Body of pancreas (tissue), 4 donors: Measurements from ENCODE around the gene NEB. TPM values are rescaled to one million over a fixed set of nuclear protein-coding genes. Genes with fewer than 3 reads are reported as not detected.
"Not testable (repeated sequence)": the region's sequence is repeated elsewhere in the genome, so short reads cannot be mapped to it uniquely, and the experiment has no call there.

Experiments
- ATAC-seq: fragments of 150-250 bp; one replicate; pipeline ENCODE4 v1.9.1; 2016
- DNase-seq, 4 donors: peaks; one replicate each; pipeline ENCODE4 v3.0.0-alpha.2; 2019
- H3K27ac ChIP-seq, 4 donors: fragments of 200-600 bp; sonication (generic); 1 replicate in 3 of 4; 2 replicates in 1 of 4; pipeline versions ENCODE4 v1.5.1 to v1.6.1; 2016 to 2019; ENCODE audit warnings: mild to moderate bottlenecking in 1 of 4, mixed read lengths in 1 of 4, moderate library complexity in 1 of 4
- H3K27me3 ChIP-seq, 2 donors: fragments of 200-600 bp; sonication (generic); one replicate each; pipeline ENCODE4 v1.6.0; 2016; ENCODE audit warnings: mild to moderate bottlenecking in 1 of 2
- H3K36me3 ChIP-seq, 2 donors: fragments of 200-600 bp; sonication (generic); replicated peaks in 1 of 2; 2 replicates each; pipeline ENCODE4 v1.5.1; 2016; ENCODE audit warnings: low read depth in 2 of 2; ENCODE audit not compliant: insufficient read depth in 1 of 2
- H3K4me1 ChIP-seq: fragments of 200-600 bp; sonication (generic); one replicate; pipeline ENCODE4 v1.6.0; 2016
- H3K4me3 ChIP-seq, 2 donors: fragments of 200-600 bp; sonication (generic); 1 replicate in 1 of 2; 2 replicates in 1 of 2; pipeline ENCODE4 v1.5.1; 2016 to 2019
- H3K9me3 ChIP-seq, 3 donors: fragments of 200-600 bp; sonication (generic); 1 replicate in 2 of 3; 2 replicates in 1 of 3; pipeline ENCODE4 v1.5.1; 2016
- CTCF ChIP-seq, 7 experiments: fragments of 450-650 bp in 4 of 7; fragments of 200-600 bp in 3 of 7; sonication (generic) in 3 of 7; IDR thresholded peaks; one replicate each; pipeline ENCODE4 v1.5.1; 2016 to 2019; ENCODE audit warnings: antibody characterized with exemption in 7 of 7
- POLR2A ChIP-seq, 3 donors: fragments of 450-650 bp; IDR thresholded peaks; one replicate each; pipeline ENCODE4 v1.6.1; 2016; ENCODE audit warnings: antibody characterized with exemption in 3 of 3, mild to moderate bottlenecking in 2 of 3
- WGBS, 2 donors: methylation state at CpG; one replicate each; pipeline ENCODE4 v1.1.5; 2017; 5-methylcytosine and 5-hydroxymethylcytosine counted together
- intact Hi-C: fragments of 100-400 bp; cut with DNase I; formaldehyde crosslinking; loops from one replicate; pipeline ENCODE4 v1.15.1; 2023
- total RNA-seq, 2 donors: library from RNA; depleted of rRNA; stranded (reverse); fragments of >200 nt; gene quantifications; one replicate each; pipeline ENCODE4 v1.1.0, GENCODE V29; 2016

The NEB gene
- total RNA-seq, 2 donors from 2014 or later, result 2.3 to 3.9 TPM

- Histone ChIP-seq H3K4me3 (no peak overlapping the region), H3K27me3 (no peaks in the 10 kb centered on the region), H3K4me1 (no peaks in the 10 kb centered on the region), H3K36me3 (no peaks in the 10 kb centered on the region), H3K27ac (no peak overlapping the region), H3K9me3 (no peaks in the 10 kb centered on the region)
- TF ChIP-seq POLR2A (IDR thresholded peaks at IDR 0.05) (no peak), CTCF (IDR thresholded peaks at IDR 0.05) (no peak)
- WGBS, 2 donors, result 16% methylated on average over 3 of the region's 3 CpGs
- intact Hi-C loops, result no loop called here
- DNase-seq (peak in 1 of 4 donors; percentile 13), ATAC-seq (no peak)
Measured at GRCh38 chr2:151560289-151560688, 174.0 kb downstream of the NEB start.

DNA sequence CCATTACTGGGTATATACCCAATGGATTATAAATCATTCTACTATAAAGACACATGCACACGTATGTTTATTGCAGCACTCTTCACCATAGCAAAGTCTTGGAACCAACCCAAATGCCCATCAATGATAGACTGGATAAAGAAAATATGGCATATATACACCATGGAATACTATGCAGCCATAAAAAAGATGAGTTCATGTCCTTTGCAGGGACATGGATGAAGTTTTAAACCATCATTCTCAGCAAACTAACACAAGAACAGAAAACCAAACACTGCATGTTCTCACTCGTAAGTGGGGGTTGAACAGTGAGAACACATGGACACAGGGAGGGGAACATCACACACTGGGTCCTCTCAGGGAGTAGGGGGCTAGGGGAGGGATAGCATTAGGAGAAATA is 174.8 kb downstream of the NEB start:
- H3K27ac ChIP-seq, H3K36me3 ChIP-seq, intact Hi-C loops, ATAC-seq, H3K4me1 ChIP-seq, H3K9me3 ChIP-seq, H3K27me3 ChIP-seq, H3K4me3 ChIP-seq, DNase-seq: not testable (repeated sequence)
- 93 to 98% methylated on average over 2 of the region's 2 CpGs for WGBS, 2 donors

GRCh38 chr2:151557883-151558282 is 176.4 kb downstream of the NEB start:
- 34 to 42% methylated on average over 2 of the region's 2 CpGs for whole genome bisulfite sequencing, 2 donors
- H3K4me3 ChIP-seq, intact Hi-C loops, ATAC-seq, DNase-seq, H3K9me3 ChIP-seq, H3K27me3 ChIP-seq, H3K27ac ChIP-seq, H3K4me1 ChIP-seq, H3K36me3 ChIP-seq: not testable (repeated sequence)

- Histone ChIP-seq H3K36me3 (no peaks in the 10 kb centered on the region), H3K4me1 (no peaks in the 10 kb centered on the region), H3K27ac (no peak overlapping the region), H3K27me3 (no peaks in the 10 kb centered on the region), H3K4me3 (no peak overlapping the region), H3K9me3 (no peaks in the 10 kb centered on the region)
- DNase-seq (no peak), ATAC-seq (no peak)
- intact Hi-C loops, result no loop called here
- TF ChIP-seq POLR2A (IDR thresholded peaks at IDR 0.05), result no peak
- TF ChIP-seq CTCF (IDR thresholded peaks at IDR 0.05), result no peak
Measured at GRCh38 chr2:151556121-151556520, 178.2 kb downstream of the NEB start.

DNA sequence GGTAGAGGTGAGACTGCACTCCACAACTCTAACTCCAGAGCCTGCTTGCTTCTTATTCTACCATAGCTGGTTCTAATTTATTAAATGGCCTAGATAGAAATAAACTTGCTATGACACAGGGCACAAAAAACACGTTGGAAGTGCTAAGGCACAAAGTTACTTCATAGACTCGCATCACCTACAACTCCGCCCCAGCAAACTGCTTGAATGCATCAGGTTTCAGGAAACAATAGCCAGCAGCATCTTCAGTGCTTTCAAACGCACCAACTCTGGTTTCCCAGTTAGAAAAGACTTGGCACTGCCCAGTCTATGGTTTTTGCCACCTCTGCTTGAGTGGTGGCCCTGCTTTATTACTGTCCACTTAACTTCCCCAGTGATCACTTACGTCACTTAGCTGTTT is 182.0 kb downstream of the NEB start:
- H3K4me3 ChIP-seq, result no peak overlapping the region
- DNase-seq (no peak), ATAC-seq (no peak)
- no peak overlapping the region for H3K27ac ChIP-seq
- H3K36me3 ChIP-seq, result no peaks in the 10 kb centered on the region
- intact Hi-C loops, result no loop called here
- no peaks in the 10 kb centered on the region for H3K27me3 ChIP-seq
- H3K4me1 ChIP-seq, result no peaks in the 10 kb centered on the region
- TF ChIP-seq POLR2A (IDR thresholded peaks at IDR 0.05), result no peak
- TF ChIP-seq CTCF (IDR thresholded peaks at IDR 0.05), result no peak
- H3K9me3 ChIP-seq, result no peaks in the 10 kb centered on the region
- 68 to 77% methylated on average over 5 of the region's 5 CpGs for WGBS, 2 donors

DNA sequence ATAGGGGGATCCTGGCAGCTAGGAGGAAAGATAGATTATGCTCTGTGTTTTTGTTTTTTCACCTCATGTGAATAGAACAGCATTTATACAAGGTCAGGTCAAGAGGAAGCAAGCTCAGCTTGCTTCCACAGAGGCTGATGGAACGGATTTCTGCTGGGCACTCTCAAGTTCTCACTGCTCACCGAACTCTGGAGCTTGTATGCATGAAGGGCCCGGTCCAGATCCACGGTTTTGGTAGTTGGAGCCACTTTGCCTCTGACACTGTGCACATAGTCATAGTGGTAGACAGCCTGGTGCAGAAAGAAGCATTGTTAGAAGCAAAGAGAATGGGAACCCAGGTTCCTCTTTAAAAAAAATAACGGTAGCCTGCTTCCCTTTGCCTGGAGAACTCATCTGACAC is 182.7 kb downstream of the NEB start:
- WGBS, 2 donors, result 70% methylated on average over 5 of the region's 5 CpGs
- Histone ChIP-seq H3K4me3 (no peak overlapping the region), H3K27ac (no peak overlapping the region), H3K9me3 (no peaks in the 10 kb centered on the region), H3K36me3 (no peaks in the 10 kb centered on the region), H3K4me1 (no peaks in the 10 kb centered on the region), H3K27me3 (no peaks in the 10 kb centered on the region)
- ATAC-seq (no peak), DNase-seq (no peak)
- no peak for TF ChIP-seq CTCF (IDR thresholded peaks at IDR 0.05)
- TF ChIP-seq POLR2A (IDR thresholded peaks at IDR 0.05), result no peak
- intact Hi-C loops, result no loop called here
